K562 (cell line): Measurements from ENCODE around the gene CEP85L. TPM values are rescaled to one million over a fixed set of nuclear protein-coding genes. Genes with fewer than 3 reads are reported as not detected.

Source experiments
- ATAC-seq: fragments of 200-7000 bp; cut with Tn5 transposase; 3 replicates; pipeline ENCODE4 v1.9.1; 2020; ENCODE audit warnings: moderate library complexity
- BruUV-seq: library from RNA; stranded (reverse); fragments of 400-500 nt; replicated peaks from 2 replicates; lab custom pipeline; 2021; lab: Mats Ljungman, UMichigan
- CTCF ChIA-PET: fragments of 300-600 bp; formaldehyde crosslinking; extraction: SDS; loops from one replicate; lab custom pipeline; 2021; ENCODE audit warnings: low intra/inter-chr PET ratio; lab: Yijun Ruan, JAX
- POLR2A ChIA-PET: fragments of 300-600, 350-650 bp; sonication (Branson Sonifier 250); formaldehyde crosslinking; extraction: SDS; loops from one replicate; lab custom pipeline; 2021; ENCODE audit warnings: antibody characterized with exemption, inconsistent platforms; lab: Yijun Ruan, JAX
- DNase-seq, 4 experiments: peaks; one replicate each; pipeline versions ENCODE4 v3.0.0 to v3.0.0-alpha.2; 2011 to 2018; ENCODE audit warnings: low spot score in 3 of 4, mixed read lengths in 3 of 4; ENCODE audit errors: extremely low read depth in 1 of 4
- FAIRE-seq: peaks from 2 replicates; lab custom pipeline; 2011; peaks lifted over from hg19 to GRCh38; lab: Jason Lieb, UNC
- H2AFZ ChIP-seq: 2 replicates; pipeline ENCODE4 v1.6.0; 2011; ENCODE audit warnings: low read depth, low read length, control low read depth, inconsistent platforms
- H3K27ac ChIP-seq: fragments of 200-600 bp; 3 replicates; pipeline ENCODE4 v1.8.0; 2011; ENCODE audit warnings: low read depth, mild to moderate bottlenecking, control low read depth, inconsistent platforms, low read length, moderate library complexity, mixed read lengths; ENCODE audit errors: extremely low read depth
- H3K27me3 ChIP-seq, 2 experiments: fragments of 300-600 bp in 1 of 2; 2 replicates in 1 of 2; 3 replicates in 1 of 2; pipeline versions ENCODE4 v1.6.0 to v1.8.0; 2011; ENCODE audit warnings: inconsistent platforms in 2 of 2, low read length in 2 of 2, mild to moderate bottlenecking in 1 of 2, mixed read lengths in 1 of 2, moderate library complexity in 1 of 2; ENCODE audit not compliant: control insufficient read depth in 2 of 2, insufficient read depth in 2 of 2
- H3K36me3 ChIP-seq: fragments of 300-600 bp; 3 replicates; pipeline ENCODE4 v1.8.0; 2011; ENCODE audit warnings: mild to moderate bottlenecking, low read length, inconsistent platforms; ENCODE audit not compliant: control insufficient read depth, insufficient read depth
- H3K4me1 ChIP-seq, 2 experiments: fragments of 200-600 bp in 1 of 2; replicated peaks in 1 of 2; 2 replicates in 1 of 2; 3 replicates in 1 of 2; pipeline versions ENCODE4 v1.5.1 to v1.8.0; 2011; ENCODE audit warnings: inconsistent platforms in 2 of 2, low read length in 2 of 2, mild to moderate bottlenecking in 1 of 2, mixed read lengths in 1 of 2, moderate library complexity in 1 of 2; ENCODE audit not compliant: control insufficient read depth in 2 of 2, insufficient read depth in 2 of 2
- H3K4me2 ChIP-seq: 2 replicates; pipeline ENCODE4 v1.6.1; 2011; ENCODE audit warnings: low read length, control low read depth, inconsistent platforms, mixed read lengths; ENCODE audit not compliant: insufficient read depth
- H3K4me3 ChIP-seq: fragments of 200-600 bp; sonication (generic), shearing (Covaris generic); 2 replicates; pipeline ENCODE4 v1.5.1; 2016; ENCODE audit warnings: control low read depth, inconsistent platforms
- H3K79me2 ChIP-seq: fragments of 200-600 bp; 3 replicates; pipeline ENCODE4 v1.8.0; 2011; ENCODE audit warnings: low read length, inconsistent platforms; ENCODE audit not compliant: control insufficient read depth, insufficient read depth
- H3K9ac ChIP-seq, 2 experiments: 2 replicates each; pipeline versions ENCODE4 v1.6.0 to v1.6.1; 2011; ENCODE audit warnings: low read depth in 2 of 2, low read length in 2 of 2, control low read depth in 1 of 2, inconsistent platforms in 1 of 2, mild to moderate bottlenecking in 1 of 2, mixed read lengths in 1 of 2; ENCODE audit not compliant: insufficient read depth in 1 of 2
- H3K9me1 ChIP-seq: one replicate; pipeline ENCODE4 v1.6.0; 2011; ENCODE audit warnings: inconsistent platforms, mild to moderate bottlenecking, low read length, moderate library complexity; ENCODE audit not compliant: control insufficient read depth, insufficient read depth
- H3K9me3 ChIP-seq: replicated peaks from 2 replicates; pipeline ENCODE4 v1.5.1; 2011; ENCODE audit warnings: low read depth, low read length, inconsistent platforms; ENCODE audit not compliant: control insufficient read depth, insufficient read depth
- H4K20me1 ChIP-seq: replicated peaks from 2 replicates; pipeline ENCODE4 v1.6.1; 2011; ENCODE audit warnings: low read length, inconsistent platforms, mixed read lengths; ENCODE audit not compliant: control insufficient read depth, insufficient read depth
- ATF1 ChIP-seq, 2 experiments: fragments of 450-650 bp in 1 of 2; IDR thresholded peaks; 2 replicates each; pipeline ENCODE4 v1.6.1; 2016; ENCODE audit warnings: missing compliant biosample characterization in 1 of 2, missing genetic modification characterization in 1 of 2
- BCLAF1 ChIP-seq, 2 experiments: fragments of 450-650 bp in 1 of 2; IDR thresholded peaks; 2 replicates each; pipeline ENCODE4 v1.6.1; 2011 to 2017; ENCODE audit warnings: low read depth in 2 of 2, antibody characterized with exemption in 1 of 2, borderline replicate concordance in 1 of 2, low read length in 1 of 2, mild to moderate bottlenecking in 1 of 2, mixed read lengths in 1 of 2; ENCODE audit not compliant: control insufficient read depth in 1 of 2
- GABPB1 ChIP-seq: sonication (generic); formaldehyde crosslinking; IDR thresholded peaks from 2 replicates; pipeline ENCODE4 v1.8.0; 2022; ENCODE audit warnings: mild to moderate bottlenecking, missing genetic modification reagents
- KAT7 ChIP-seq: sonication (generic); formaldehyde crosslinking; IDR thresholded peaks from 2 replicates; pipeline ENCODE4 v1.8.0; 2022; ENCODE audit warnings: missing genetic modification reagents, mild to moderate bottlenecking, borderline replicate concordance
- MCM2 ChIP-seq: fragments of 450-650 bp; IDR thresholded peaks from 2 replicates; pipeline ENCODE4 v1.6.1; 2017; ENCODE audit warnings: low read depth, mild to moderate bottlenecking
- PHF21A ChIP-seq: fragments of 450-650 bp; IDR thresholded peaks from 2 replicates; pipeline ENCODE4 v1.6.1; 2017; ENCODE audit warnings: low read depth, borderline replicate concordance
- PYGO2 ChIP-seq: fragments of 450-650 bp; IDR thresholded peaks from 2 replicates; pipeline ENCODE4 v1.6.1; 2016; ENCODE audit warnings: mild to moderate bottlenecking, missing genetic modification characterization, moderate library complexity, missing compliant biosample characterization
- TAF1 ChIP-seq: IDR thresholded peaks from 2 replicates; pipeline ENCODE4 v1.6.1; 2011; ENCODE audit warnings: mild to moderate bottlenecking, low read length, moderate library complexity; ENCODE audit not compliant: insufficient read depth, control insufficient read depth, severe bottlenecking; ENCODE audit errors: extremely low read depth
- TAF9B ChIP-seq: fragments of 450-650 bp; IDR thresholded peaks from 2 replicates; pipeline ENCODE4 v1.6.1; 2018; ENCODE audit warnings: mild to moderate bottlenecking; ENCODE audit not compliant: partially characterized antibody
- TRIM24 ChIP-seq, 2 experiments: fragments of 450-650 bp; IDR thresholded peaks; 2 replicates each; pipeline ENCODE4 v1.6.1; 2016
- ZC3H8 ChIP-seq: fragments of 450-650 bp; IDR thresholded peaks from 2 replicates; pipeline ENCODE4 v1.6.1; 2017
- ZNF384 ChIP-seq: IDR thresholded peaks from 2 replicates; pipeline ENCODE4 v1.6.1; 2012; ENCODE audit warnings: low read depth, low read length, improper control_type of control experiment
- WGBS: fragments of 100-300 bp; shearing (Covaris generic); methylation state at CpG from one replicate; pipeline ENCODE4 v1.1.6; 2016; ENCODE audit warnings: low coverage, mixed read lengths; ENCODE audit not compliant: insufficient coverage; ENCODE audit errors: missing lambda C conversion rate; 5-methylcytosine and 5-hydroxymethylcytosine counted together
- in situ Hi-C: fragments of 300-500 bp; cut with MboI; formaldehyde crosslinking; loops from 4 replicates; pipeline ENCODE4 v1.15.0; 2018; ENCODE audit warnings: inconsistent platforms, mixed read lengths
- intact Hi-C: fragments of 100-400 bp; cut with micrococcal nuclease; formaldehyde crosslinking; loops from 2 replicates; pipeline ENCODE4 v1.14.2; 2022
- polyA plus RNA-seq, 8 experiments: library from polyadenylated mRNA; depleted of rRNA in 4 of 8; stranded (reverse) in 5 of 8; unstranded in 3 of 8; fragments of >200 nt; fragmentation: Nextera tagmentation in 2 of 8; fragmentation: Illumina TruSeq in 1 of 8; extraction: Ambion mirVana in 2 of 8; extraction: Trizol in 1 of 8; gene quantifications; 2 replicates each; pipeline versions ENCODE4 v1.2.1 to v1.2.3, GENCODE V29; 2011 to 2014; ENCODE audit warnings: inconsistent platforms in 1 of 8, missing spikeins in 1 of 8
- total RNA-seq, 7 experiments: library from RNA; depleted of rRNA in 6 of 7; stranded (reverse); fragments of >200 nt in 6 of 7; fragmentation: Illumina TruSeq in 2 of 7; extraction: Trizol in 2 of 7; gene quantifications; 2 replicates each; pipeline versions ENCODE4 v1.2.1 to v1.2.3, GENCODE V29; 2011 to 2021; ENCODE audit warnings: low replicate concordance in 1 of 7

CEP85L gene
- total and polyA plus RNA-seq, 9 of the 15 experiments (the other 6 are each of a cell fraction or from before 2014, with no cell fraction given): 4.5 to 15.8 (median 8.3) TPM

GRCh38 chr6:118627724-118628123, 23.7 kb downstream of the CEP85L start:
- peaks cover 6% of the 10 kb centered on the region for H3K9me3 ChIP-seq
- no TSS peak for BruUV-seq
- 94% methylated on average over 3 of the region's 3 CpGs for WGBS
- peaks cover 36% of the 10 kb centered on the region; the same call in 2 of the 3 replicates for H3K79me2 ChIP-seq
- no peak overlapping the region for H2AFZ ChIP-seq
- no peaks in the 10 kb centered on the region for H3K9me1 ChIP-seq
- FAIRE-seq (no peak), ATAC-seq (no peak), DNase-seq (no peak)
- intact Hi-C loops (no loop called here), in situ Hi-C loops (no loop called here)
- POLR2A ChIA-PET: interaction anchor here (1.0 kb wide), 1 partner anchor 12 kb away, joined by 3 read pairs; no protein-coding TSS in a partner anchor
- no peaks in the 10 kb centered on the region for H3K27me3 ChIP-seq
- no peak overlapping the region for H3K9ac ChIP-seq
- TF ChIP-seq BCLAF1 (IDR thresholded peaks at IDR 0.05; ENCODE audit: borderline replicate concordance in 1 of 2, control insufficient read depth in 1 of 2, low read depth in 2 of 2, low read length in 1 of 2) (no peak), PYGO2 (tag) (no peak), GABPB1 (CRISPR knock-in tag) (no peak), PHF21A (no peak), TAF9B (no peak), TAF1 (no peak), ATF1 (CRISPR knock-in tag; IDR thresholded peaks at IDR 0.05) (no peak), ATF1 (tag; IDR thresholded peaks at IDR 0.05) (no peak), ZNF384 (no peak), ZC3H8 (no peak), MCM2 (no peak), TRIM24 (IDR thresholded peaks at IDR 0.05) (no peak), KAT7 (CRISPR knock-in tag) (no peak)
- H3K4me3 ChIP-seq: no peak overlapping the region
- CTCF ChIA-PET: no interaction called here
- H3K27ac ChIP-seq: no peak overlapping the region
- no peak overlapping the region for H3K4me2 ChIP-seq
- peaks cover 9 to 12% of the 10 kb centered on the region in 2 experiments; a peak in 3 of 5 replicates for H3K4me1 ChIP-seq
- H3K36me3 ChIP-seq: peaks cover 17% of the 10 kb centered on the region
- no peaks in the 10 kb centered on the region for H4K20me1 ChIP-seq
